Measurements from ENCODE around the gene DBN1.
"Not testable (repeated sequence)": the region's sequence is repeated elsewhere in the genome, so short reads cannot be mapped to it uniquely, and the experiment has no call there.

DBN1 gene

DNA sequence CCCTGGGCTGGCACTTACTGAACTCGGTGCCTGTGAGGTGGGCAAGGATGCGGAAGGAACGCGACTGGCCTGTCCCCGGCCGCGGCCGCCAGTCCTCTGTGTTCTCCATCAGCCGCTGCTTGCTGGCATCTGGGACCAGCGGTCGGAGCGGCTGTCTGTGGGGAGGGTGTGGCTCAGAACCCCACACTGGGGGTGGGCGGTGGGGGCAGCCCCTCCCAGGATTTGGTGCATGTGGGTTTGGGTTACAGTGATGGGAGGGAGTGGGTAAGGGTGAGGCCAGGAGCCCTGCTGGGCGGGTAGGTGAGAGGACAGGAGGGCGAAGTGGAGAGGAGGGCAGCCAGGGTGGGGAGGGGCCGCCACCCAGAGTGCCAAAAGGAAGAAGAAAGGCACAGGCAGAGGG is 17.6 kb upstream of the DBN1 start:
- no peak for DNase-seq

DNA sequence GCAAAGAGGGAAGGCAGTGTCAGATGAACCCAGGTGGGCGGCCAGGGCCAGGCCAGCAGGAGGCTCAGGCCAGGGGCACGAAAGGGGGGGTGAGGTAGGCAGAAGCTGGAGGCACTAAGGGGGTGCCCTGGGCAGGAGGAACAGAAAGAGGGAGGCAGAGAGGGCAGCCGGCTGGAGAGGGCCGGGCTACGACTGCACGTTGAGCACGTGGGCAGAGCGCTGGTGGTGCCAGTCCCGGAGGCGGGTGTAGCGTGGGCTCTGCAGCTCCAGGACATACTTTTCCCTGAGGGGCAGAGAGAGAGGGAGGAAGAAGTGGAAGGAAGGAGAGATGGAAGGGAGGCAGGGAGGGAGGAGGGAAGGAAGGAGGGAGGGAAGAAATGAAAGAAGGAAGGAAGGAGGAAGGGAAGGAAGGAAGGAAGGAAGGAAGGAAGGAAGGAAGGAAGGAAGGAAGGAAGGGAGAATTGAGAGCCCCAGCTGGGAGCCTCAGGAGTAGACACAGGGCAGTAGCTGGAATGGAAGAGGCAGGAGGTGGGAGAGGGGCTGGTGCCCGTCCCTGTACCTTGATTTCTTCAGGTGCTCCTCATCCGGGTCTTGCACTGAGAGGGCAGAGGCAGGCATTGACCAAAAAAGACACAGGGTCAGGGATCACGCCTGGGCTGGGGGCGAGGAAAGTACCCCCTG is 17.0 kb upstream of the DBN1 start:
- DNase-seq: no peak

DNA sequence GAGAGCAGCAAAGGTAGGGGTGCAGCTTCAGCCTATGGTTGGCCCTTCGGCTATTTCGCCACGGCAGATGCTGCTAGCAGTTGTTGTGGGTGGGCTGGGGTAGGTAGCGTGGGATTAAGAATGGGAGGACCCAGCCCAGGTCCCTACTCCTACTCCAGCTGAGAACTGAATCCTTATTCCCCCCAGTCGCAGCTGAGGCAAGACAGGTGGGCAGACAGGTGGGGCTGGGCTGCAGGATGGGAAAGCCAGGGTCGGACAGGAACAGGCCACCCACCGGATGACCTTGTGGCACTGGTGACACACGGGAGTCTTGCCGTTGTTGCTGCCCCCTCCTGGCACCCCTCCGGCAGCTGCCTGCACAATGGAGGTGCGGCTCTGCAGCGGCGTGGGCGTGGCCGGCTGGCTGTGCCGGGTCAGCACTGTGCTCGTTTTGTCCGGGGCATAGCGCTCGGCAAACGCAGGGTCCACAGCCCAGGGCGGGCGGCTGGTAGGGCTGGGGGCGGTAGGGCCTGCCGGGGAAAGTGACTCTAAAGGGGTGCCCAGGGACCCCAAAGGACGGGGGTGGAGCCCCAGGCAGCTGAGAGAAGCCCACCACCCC is 15.8 kb upstream of the DBN1 start:
- no peak for DNase-seq

DNA sequence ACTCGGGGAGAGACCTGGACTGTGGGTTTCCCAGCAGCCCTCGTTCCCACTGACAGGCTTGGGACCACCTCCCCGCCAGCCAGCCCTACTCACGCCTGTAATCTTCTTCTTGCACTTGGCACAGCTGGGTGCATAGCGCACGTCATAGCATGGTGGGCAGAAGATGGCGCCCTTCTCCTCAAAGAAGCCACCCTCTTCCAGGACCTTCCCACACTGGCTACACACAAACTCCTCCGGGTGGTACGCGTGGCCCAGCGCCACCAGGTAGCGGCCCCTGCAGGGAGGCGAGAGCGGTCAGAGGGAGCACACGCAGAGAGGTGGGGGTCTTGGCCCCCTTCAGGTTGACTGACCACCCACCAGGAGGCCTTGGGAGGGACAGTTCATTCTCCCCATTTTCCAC is 14.5 kb upstream of the DBN1 start:
- DNase-seq: no peak

DNA sequence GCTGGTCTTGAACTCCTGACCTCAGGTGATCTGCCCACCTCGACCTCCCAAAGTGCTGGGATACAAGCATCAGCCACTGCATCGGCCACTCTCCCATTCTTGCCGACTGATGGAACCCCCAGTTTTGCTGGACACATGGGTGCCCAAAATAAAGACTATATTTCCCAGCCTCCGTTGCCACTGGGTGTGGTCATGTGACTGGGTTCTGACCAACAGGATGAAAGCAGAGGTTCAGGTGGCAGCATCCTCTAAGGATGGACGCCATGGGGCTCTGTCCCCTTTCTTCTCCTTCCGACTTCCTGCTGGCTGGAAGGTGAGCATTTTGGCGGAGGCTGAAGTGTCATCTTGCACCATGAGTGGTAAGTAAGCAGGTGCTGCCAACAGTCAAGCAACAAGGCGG is 13.7 kb upstream of the DBN1 start:
- DNase-seq: no peak

DNA sequence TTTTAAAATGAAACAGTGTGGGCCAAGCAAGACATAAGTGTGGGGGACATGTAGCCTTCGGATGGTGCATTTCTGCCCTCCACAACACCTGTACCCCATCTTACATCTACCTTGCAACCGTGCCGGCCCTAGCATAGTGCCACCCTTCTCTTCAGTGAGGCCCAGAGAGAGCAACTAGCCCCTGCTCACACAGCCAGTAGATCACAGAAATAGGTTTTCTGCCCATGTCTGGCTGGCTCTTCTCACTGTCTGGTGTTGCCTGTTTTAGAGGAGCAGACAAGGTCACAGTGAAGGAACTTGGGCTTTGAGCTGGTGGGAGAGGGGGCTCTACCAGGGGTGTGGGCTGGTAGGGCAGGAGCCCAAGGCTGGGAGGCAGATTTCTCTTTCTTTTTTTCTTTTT is 12.8 kb upstream of the DBN1 start:
- DNase-seq: no peak

DNA sequence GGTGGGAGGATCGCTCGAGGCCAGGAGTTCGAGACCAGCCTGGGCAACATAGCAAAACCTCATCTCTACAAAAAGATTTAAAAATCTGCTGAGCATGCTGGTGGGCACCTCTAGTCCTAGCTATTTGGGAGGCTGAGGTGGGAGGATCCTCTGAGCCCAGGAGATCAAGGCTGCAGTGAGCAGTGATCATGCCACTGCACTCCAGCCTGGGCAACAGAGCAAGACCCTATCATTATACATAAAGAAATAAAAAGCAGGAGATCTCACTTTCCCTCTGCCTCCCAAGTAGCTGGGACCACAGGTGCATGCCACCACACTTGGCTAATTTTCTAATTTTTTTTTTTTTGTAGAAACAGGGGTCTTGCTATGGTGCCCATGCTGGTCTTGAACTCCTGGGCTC is 12.3 kb upstream of the DBN1 start:
- not testable (repeated sequence) for DNase-seq

DNA sequence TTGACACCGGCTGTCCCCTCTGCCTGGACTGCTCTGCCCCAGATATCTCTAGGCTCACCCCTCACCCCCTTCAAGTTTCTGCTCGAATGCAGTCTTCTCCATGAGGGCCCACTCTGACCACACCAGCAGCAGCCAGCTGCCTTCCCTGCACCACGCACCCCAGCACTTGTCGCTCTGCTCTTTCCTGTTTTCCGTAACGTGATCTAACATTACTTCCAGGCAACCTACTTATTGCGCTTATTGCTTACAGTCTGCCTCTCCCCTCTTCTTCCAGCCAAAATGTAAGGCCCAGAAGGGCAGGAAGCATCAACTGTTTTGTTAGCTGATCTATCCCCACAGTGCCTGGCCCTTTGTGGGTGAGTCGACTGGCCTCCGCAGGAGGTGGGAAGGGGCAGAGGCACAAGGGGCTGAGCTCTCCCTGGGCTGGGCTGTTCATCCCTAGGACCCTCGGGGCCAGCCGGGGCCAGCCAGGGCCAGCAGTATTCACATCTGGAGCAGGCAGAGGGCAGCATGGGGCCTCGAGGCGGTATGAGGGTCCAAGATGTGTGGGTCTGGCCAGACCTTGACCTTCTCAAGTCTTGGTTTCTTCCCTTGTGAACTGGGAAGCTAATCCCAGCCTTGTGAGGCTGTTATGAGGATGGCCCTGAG is 11.6 kb upstream of the DBN1 start:
- no peak for DNase-seq

DNA sequence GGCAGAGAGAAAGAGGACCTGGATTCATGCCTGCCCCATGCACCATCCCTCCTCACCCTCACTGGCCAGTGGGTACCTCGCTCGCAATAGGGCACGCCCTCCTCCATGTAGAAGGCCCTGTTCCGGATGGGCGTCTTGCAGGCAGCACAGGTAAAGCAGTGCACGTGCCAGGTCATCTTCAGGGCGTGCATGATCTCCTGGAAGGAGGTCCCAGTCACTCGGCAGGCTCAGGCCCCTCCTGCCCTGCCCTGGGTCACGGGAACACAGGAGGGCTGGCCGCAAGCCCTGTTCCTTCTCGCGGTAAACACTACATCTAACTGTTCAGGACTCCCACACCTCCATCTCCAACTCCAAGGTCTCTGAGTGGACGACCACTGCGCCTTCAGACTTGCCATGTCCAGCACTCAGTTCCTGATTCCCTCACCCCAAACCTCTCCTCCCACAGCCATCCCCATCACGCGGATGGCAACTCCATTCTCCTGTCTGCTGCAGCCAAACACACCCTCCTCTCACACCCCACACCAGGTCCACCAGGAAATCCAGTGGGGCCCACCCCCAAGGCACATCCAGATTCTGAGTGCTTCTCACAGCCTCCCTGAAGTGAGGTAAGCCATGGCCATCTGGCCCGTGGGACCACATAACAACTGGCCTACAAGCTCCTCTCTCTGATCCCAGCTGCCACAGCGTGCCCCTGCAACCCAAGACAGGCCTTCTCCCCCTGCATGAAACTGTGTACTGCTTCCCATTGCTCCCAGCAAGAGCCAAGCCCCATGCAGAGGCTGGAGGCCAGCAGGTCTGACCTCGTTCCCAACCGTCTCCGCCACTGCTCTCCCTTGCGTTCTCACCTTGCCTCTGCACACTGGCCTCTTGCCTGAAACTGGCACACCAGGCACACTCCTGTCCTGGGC is 10.8 kb upstream of the DBN1 start:
- no peak for DNase-seq

DNA sequence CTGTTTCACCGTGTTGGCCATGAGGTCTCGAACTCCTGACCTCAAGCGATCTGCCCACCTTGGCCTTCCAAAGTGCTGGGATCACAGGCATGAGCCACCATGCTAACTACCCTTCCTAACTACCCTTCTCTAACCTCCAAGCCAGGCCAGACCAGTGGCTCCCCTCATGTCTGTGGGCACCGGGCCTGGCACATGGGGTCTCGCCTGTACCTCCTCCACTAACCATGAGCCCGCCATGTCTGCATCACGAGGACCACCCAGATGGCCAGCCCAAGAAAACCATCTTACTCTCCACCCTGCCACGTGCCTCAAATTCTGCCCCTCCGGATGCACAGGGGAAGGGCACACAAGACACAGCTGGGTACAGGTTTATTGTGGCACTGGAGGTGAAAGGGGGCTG is 9.6 kb upstream of the DBN1 start:
- DNase-seq: no peak

DNA sequence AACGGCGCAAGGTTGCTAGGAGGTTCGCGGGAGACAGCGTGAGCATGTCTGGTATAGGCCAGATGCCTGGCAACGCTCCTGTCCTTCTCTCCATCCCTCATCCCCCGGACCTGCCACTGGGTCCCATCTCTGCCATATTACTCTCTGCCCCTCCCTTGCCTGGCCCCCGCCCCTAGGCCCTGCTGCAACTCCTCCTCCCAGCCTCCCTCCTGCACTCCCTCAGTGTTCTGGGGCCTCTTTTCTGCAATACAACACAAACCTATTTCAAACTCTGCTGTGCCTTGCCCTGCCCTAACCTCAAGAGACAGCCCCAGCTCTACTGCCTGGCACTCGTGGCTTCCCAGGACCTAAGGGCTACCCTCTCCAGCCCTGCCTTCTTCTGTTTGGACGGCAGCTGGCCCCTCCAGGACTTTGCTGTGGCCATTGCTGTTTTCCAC is 8.9 kb upstream of the DBN1 start:
- DNase-seq: no peak

DNA sequence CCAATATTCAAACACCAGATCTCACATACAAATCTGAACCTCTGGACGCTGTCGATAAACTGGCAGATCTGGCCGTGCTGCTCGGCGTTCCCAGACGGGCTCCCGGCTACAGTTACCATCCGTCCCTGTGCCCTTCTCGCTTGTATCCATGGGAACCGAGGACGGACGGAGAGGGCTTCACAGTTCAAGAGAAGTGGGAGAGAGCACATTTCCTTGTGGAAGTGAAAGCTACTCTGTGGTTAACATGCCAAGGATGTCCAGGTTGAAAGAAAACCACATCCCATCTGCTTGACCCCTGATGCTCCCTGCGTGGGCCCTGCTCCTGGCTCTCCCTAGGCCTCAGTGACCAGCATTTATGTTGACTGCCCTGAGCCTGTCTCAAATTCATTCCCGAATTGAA is 6.3 kb upstream of the DBN1 start:
- DNase-seq: no peak

DNA sequence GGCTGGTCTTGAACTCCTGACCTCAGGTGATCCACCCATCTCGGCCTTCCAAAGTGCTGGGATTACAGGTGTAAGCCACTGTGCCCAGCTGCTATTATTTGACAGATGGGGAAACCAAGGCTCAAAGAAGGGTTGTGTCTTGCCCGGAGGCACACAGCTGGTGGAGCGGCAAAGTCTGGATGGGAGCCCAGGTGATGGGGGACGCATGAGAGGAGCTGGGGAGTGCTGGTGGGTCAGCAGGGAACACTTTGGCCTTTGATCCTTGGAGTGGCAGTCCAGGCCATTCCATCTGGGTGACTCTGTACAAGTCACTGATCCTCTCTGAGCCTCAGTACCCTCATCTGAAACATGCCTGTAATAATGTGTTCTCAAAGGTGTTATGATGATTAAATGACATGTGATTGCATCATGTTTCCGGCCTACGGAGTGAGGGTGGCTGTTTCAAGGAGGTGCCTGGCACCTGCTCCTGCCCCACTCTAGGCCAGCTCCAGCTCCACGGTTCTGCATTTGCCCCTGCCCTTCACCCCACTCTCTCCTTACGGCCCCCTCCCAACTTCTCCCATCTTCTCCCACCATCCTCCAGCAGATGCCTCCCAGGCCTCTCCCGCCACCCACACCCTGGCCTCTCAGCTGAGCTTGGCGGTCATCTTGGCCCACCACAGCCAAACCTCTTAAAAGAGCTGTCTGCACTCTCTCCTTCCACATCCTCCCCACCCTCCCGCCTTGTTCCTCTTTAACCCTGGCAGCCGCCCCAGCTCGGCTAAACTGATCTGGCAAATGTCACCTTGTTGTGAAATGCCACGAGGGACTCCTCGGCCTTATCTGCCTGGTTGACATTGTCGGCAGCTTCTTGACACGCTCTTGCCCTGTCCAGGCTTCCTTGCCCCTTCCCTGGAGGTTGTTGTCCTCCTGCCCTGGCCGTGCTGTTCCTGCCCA is 5.5 kb upstream of the DBN1 start:
- DNase-seq: no peak

DNA sequence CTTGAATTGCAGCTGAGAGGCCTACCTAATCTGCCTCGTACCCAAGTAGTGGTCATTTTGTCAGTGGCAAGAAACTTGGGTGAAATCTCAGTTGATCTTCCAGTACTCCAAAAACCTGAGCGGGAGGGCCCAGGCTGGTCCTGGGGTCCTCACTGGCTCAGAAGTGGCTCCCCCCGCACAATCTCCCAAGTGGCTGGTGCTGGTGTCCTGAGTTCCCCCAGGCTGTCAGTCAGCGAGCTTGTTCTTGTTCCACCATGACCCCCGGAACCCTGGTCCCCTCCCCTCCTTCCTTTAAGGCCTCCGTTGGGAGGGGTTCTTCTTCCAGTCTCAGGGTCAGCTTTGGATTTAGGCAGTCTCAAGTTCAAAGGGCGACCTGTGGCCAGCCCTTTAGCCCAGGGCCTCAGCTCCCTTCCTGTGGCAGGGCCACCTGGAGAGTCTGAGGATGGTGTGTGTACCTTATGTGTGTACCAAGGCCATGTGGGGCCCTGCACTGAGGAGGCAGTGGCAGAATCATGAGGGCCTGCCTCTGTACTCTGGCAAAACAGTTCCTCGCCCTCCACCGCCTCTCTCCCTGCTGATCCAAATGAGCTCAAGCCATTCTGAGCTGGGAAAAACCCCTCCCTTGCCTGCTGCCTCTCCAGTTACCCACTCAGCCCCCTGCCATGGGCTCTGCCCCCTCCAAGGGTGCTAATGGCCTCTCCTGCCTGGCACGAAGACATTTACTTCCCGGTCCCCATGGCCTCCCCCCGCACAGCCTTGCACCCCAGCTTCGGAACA is 4.5 kb upstream of the DBN1 start:
- DNase-seq: no peak

DNA sequence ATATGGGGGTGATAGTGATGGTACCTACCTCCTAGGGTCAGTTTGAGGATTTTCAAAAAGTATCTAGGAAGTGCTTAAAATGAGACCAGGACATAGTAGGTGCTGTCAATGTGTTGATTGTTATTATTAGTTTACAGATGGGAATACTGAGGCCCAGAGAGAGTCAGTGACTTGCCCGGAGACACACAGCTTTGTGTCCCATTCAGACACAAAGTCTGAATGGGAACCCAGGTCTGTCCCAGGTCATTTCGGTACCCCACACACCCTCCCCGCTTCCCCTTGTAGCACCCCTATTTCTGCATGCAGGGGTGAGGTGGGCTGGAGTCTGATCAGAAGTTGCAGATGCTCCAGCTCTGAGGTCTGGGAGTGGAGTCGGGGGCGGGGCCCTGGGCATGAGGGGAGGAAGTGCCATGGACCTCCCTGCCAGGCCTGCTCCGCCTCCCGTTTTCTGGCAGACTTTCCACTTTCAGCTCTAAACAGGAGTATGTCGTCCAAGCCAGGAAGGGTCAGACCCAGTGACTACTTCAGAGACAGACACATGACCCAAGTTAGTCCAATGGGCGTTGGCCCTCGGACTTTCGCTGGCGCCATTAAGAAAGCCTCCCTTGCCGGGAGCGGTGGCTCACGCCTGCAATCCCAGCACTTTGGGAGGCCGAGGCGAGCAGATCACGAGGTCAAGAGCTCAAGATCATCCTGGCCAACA is 3.2 kb upstream of the DBN1 start:
- no peak for DNase-seq

DNA sequence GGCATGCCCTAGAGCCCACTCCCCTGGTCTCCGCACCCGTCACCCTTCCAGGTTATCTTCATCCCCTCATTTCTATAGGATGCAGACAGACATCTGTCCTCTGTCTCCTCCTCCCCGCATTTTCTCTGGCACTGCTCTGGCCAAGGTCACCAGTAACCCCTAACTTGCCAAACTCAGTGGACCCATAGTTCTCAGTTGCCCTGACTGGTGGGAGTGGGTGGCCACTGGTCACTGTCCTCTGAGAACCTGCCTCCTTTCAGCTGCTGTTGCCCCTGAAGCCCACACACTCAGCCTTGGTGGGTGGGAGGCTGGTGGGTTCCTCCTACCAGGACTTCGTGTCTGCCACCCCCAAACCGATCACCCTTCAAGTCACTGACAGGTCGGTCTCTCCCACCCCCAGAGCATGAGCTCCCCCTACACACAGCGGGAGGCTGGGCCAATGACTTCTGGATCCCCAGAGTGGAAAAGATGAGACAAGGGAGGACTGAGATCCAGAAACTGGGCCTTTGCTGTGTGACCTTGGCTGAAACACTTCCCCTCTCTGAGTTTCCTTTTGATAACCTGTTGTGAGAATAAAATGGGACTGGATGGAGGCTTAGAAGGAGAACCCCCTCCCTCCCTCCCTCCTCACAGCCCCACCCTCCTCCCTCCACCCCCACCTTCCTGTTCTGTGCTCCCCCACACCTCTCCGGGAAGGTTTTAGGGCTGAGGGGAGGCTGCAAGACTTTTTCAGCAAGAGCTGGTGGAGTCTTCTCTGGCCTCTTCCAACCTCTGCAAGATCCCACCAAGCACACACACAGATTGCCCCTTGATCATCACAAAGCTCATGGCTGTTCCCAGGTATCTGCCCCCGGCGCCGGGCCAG is 2.4 kb upstream of the DBN1 start:
- DNase-seq: no peak

DNA sequence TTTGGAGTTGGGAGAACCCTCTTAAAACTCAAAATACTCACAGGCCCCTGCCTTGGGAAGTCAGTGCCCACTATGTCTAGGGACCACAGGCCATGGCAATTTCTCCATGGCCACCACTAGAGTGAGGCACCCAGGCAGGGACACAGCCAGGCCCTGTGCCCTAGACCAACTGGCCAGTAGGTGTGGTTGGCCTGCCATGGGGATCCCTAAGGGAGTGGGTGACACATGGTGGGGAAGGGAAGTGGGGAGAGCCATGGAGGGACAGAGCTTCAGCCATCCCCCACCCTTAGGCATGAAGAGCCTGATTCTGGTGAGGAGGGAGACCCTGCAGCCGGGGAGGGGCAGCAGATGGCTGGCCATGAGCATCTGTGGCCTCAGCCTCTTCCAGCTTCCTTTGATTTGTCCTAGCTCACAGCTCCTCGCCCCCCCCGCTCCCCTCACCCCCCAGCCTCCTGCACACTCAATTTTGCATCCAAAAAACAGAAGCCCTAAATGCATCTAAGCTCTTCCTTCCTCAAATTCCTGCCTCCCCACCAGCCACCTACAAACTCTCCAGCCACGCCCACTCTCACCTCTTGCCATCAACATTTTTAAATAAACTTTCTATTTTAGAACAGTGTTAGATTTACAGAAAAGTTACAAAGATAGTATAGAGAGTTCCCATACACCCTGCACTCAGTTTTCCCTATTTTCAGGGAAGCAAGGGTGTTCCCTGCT is 1.6 kb upstream of the DBN1 start:
- no peak for DNase-seq

DNA sequence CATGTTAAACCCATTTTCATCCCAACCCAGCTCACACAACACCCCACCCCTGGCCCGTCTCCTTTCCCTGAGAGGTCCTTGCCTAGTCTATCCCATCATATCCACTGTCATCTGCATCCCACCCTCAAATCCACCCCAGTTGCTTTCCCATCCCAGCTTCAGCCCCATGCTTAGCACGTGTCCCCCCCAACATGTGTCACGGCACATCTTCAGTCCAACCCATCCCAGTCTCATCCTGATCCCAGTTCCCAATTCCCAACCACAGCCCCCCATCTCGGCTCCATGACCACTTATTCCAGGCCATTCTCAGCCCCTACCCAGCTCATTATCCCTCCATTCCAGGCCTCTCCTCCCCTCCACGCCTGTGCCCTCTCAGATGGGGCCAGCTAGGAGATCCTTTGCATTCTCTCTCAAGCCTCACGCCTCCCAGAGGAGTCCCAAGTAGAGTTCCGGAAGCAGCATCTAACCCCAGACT is 605 bp upstream of the DBN1 start:
- no peak for DNase-seq

Data from T-helper 9 cell (primary cell).